Retinal pigment epithelial cell (primary cell): ENCODE data around the gene PGAP3.

Experiments
- DNase-seq: peaks from one replicate; pipeline ENCODE4 v3.0.0-alpha.2; 2010; ENCODE audit warnings: low read depth
- H3K4me3 ChIP-seq: 2 replicates; pipeline ENCODE4 v1.5.1; 2011; ENCODE audit warnings: mild to moderate bottlenecking, low read length, control low read depth, moderate library complexity
- CTCF ChIP-seq: conservative IDR thresholded peaks from 2 replicates; pipeline ENCODE4 v1.5.1; 2011; ENCODE audit warnings: low read depth, low read length, control low read depth, inconsistent platforms

Gene PGAP3

DNA sequence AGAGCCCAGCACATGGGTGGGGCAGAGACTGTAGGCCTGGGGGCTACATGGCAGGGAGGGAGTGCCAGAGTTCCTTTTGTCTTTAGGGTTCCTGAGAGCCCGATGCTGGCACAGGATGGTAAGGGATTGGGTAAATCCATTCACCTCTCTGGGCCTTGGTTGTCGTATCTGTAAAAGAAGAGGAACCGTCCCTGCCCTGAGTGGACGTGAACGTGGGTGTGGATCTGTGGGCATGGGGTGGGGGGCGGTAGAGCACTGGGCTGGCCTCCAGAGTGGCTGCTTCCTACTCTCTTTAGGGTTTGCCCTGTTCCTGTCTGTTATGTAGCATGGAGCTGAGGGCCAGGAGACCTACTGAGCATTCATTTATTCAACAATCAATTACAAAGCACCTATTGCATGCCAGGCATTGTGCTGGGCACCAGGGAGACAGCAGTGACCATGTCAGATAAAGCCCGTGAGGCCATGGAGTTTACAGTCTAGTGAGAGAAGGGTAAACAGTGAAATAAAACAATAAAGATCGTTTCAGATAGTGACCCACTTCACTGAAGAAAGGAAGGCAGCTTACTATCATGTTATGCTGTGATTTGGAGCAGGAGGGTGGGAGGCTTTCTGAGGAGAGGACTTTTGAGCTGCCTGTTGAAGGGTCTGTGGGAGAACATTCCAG, 35.8 kb downstream of the PGAP3 start:
- no peak for TF ChIP-seq CTCF
- no peak overlapping the region for H3K4me3 ChIP-seq
- no peak for DNase-seq

GRCh38 chr17:39650121-39650579, 37.7 kb downstream of the PGAP3 start:
- no peak overlapping the region for H3K4me3 ChIP-seq
- no peak for TF ChIP-seq CTCF
- DNase-seq, result no peak

DNA sequence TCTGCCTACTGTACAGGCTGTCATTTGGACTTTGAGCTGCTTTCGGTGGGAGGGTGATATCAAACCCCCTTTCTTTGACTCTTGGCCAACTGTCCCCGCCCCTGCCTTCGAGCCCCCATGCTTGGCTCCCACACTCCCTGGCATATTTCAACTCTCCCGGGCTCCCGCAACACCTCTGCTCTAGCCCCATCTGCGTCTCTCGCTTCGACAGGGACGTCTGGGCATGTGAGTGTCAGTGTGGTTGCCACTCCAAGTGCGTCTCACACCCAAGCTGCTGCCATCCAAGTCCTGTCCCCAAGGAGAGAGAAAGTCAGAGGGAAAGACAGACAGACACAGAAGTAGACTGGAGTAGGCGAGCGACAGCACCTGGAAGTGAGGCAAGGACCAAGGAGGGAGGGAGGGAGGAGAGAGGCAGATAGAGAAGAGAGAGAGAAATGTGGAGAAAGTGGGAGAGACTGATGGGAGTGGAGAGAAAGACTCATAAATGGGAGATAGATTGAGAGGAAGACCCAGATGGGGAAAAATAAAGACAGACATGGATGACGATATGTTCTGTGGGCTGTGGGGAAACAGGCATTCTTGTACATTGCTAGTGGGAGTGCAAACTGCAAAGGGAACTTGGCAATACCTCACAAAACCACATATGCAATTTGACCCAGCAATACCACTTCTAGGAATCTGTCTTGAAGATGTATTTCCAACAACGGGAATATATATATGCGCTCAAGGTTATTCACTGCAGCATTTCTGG, 39.1 kb downstream of the PGAP3 start:
- no peak overlapping the region for H3K4me3 ChIP-seq
- no peak for DNase-seq
- no peak for TF ChIP-seq CTCF

GRCh38 chr17:39647256-39647655, 40.6 kb downstream of the PGAP3 start:
- H3K4me3 ChIP-seq, result no peak overlapping the region
- no peak for DNase-seq
- TF ChIP-seq CTCF, result no peak

GRCh38 chr17:39643271-39643670, 44.6 kb downstream of the PGAP3 start:
- no peak for TF ChIP-seq CTCF
- no peak overlapping the region for H3K4me3 ChIP-seq
- no peak for DNase-seq

DNA sequence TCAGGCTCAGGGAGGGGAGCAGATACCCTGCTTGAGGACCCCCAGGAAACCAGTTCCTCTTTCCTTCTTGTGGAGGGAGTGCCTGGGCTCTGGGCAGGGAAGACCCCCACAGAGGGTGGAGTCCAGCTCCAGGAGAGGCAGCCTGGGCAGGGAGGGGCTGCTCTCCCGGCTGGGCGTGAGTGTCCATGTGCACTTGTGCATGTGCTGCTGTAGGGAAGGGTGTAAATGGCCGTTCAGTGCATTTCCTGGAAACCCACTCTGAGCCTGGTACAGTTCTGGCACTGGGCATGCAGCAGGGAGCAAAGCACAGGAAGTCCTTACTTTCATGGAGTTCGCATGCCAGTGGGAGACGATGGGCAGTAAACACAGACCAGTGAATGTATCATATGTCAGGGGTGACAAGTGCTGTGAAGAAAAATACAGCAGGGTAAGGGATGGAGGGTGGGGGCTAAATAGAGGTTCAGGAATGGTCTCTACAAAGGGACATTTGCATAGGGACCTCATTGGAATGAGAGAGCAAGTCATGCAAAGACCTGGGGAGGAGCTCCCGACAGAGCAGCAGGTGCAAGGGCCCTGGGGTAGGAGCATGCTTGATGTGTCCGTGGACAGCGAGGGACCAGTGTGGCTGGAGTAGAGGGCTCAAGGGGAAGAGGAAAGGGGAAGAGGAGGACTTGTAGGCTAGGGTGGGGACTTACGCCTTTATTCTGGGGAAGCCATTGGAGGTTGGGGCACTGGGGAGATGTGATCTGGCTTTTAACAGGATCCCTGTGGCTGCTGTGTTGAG, 45.4 kb downstream of the PGAP3 start:
- no peak for DNase-seq
- TF ChIP-seq CTCF, result no peak
- H3K4me3 ChIP-seq, result no peak overlapping the region
